IMR-90 (cell line): ENCODE results near the gene KRT36. TPM values are rescaled to one million over a fixed set of nuclear protein-coding genes. Genes with fewer than 3 reads are reported as not detected.

ENCODE experiments used
- ATAC-seq: fragments of 200-7000 bp; cut with Tn5 transposase; 2 replicates; pipeline ENCODE4 v1.9.1; 2020; ENCODE audit warnings: low read depth, mild to moderate bottlenecking, moderate library complexity
- BruUV-seq: library from RNA; stranded (reverse); fragments of 400-500 nt; replicated peaks from 2 replicates; lab custom pipeline; 2021; lab: Mats Ljungman, UMichigan
- CTCF ChIA-PET: fragments of 300-600 bp; formaldehyde crosslinking; extraction: SDS; loops from one replicate; lab custom pipeline; 2021; ENCODE audit warnings: antibody characterized with exemption; lab: Yijun Ruan, JAX
- POLR2A ChIA-PET: fragments of 300-600 bp; sonication (Branson Sonifier 250); formaldehyde crosslinking; loops from one replicate; lab custom pipeline; 2022; ENCODE audit warnings: antibody characterized with exemption; ENCODE audit not compliant: unreplicated experiment; lab: Charles Lee
- DNase-seq: peaks from one replicate; pipeline ENCODE4 v3.0.0; 2013
- H2AFZ ChIP-seq: replicated peaks from 2 replicates; pipeline ENCODE3; 2013; ENCODE audit warnings: low read length, mild to moderate bottlenecking; ENCODE audit not compliant: poor library complexity
- H2AK5ac ChIP-seq: 2 replicates; pipeline ENCODE4 v1.6.1; 2013; ENCODE audit warnings: low read depth, low read length, inconsistent platforms
- H2AK9ac ChIP-seq: replicated peaks from 2 replicates; pipeline ENCODE3; 2013; ENCODE audit warnings: mild to moderate bottlenecking, low read depth, low read length, moderate library complexity; ENCODE audit not compliant: poor library complexity
- H2BK120ac ChIP-seq: 2 replicates; pipeline ENCODE4 v1.6.1; 2013; ENCODE audit warnings: low read depth, low read length, inconsistent platforms
- H2BK15ac ChIP-seq: 3 replicates; pipeline ENCODE4 v1.6.1; 2013; ENCODE audit warnings: low read depth, low read length, inconsistent platforms
- H2BK20ac ChIP-seq: 2 replicates; pipeline ENCODE4 v1.6.1; 2013; ENCODE audit warnings: low read depth, mild to moderate bottlenecking, inconsistent platforms, low read length, moderate library complexity
- H2BK5ac ChIP-seq: 2 replicates; pipeline ENCODE4 v1.6.1; 2013; ENCODE audit warnings: mild to moderate bottlenecking, low read depth, low read length, inconsistent platforms; ENCODE audit not compliant: poor library complexity, severe bottlenecking
- H3K14ac ChIP-seq: replicated peaks from 2 replicates; pipeline ENCODE4 v1.6.1; 2013; ENCODE audit warnings: low read depth, low read length, inconsistent platforms
- H3K18ac ChIP-seq: 2 replicates; pipeline ENCODE4 v1.6.1; 2013; ENCODE audit warnings: low read depth, low read length, control low read depth
- H3K23ac ChIP-seq: 2 replicates; pipeline ENCODE4 v1.6.1; 2013; ENCODE audit warnings: low read depth, low read length, inconsistent platforms
- H3K27ac ChIP-seq: 2 replicates; pipeline ENCODE4 v1.5.1; 2013; ENCODE audit warnings: mild to moderate bottlenecking, control low read depth, low read length; ENCODE audit not compliant: insufficient read depth
- H3K27me3 ChIP-seq: 2 replicates; pipeline ENCODE4 v1.6.1; 2013; ENCODE audit warnings: low read length; ENCODE audit not compliant: control insufficient read depth, insufficient read depth
- H3K36me3 ChIP-seq: 2 replicates; pipeline ENCODE4 v1.6.1; 2013; ENCODE audit warnings: low read length, mixed read lengths; ENCODE audit not compliant: control insufficient read depth, insufficient read depth
- H3K4ac ChIP-seq: 2 replicates; pipeline ENCODE4 v1.6.1; 2013; ENCODE audit warnings: low read depth, low read length, inconsistent platforms
- H3K4me1 ChIP-seq: 2 replicates; pipeline ENCODE4 v1.6.1; 2013; ENCODE audit warnings: low read length, mixed read lengths; ENCODE audit not compliant: control insufficient read depth, insufficient read depth
- H3K4me2 ChIP-seq: 2 replicates; pipeline ENCODE4 v1.6.1; 2013; ENCODE audit warnings: low read depth, mild to moderate bottlenecking, control low read depth, low read length, moderate library complexity
- H3K4me3 ChIP-seq: 2 replicates; pipeline ENCODE4 v1.5.1; 2013; ENCODE audit warnings: low read depth, mild to moderate bottlenecking, control low read depth, low read length, moderate library complexity; ENCODE audit not compliant: insufficient read depth
- H3K56ac ChIP-seq: 2 replicates; pipeline ENCODE4 v1.6.1; 2013; ENCODE audit warnings: low read length, inconsistent platforms; ENCODE audit not compliant: insufficient read depth; ENCODE audit errors: extremely low read depth
- H3K79me1 ChIP-seq, 2 experiments: 2 replicates each; pipeline ENCODE4 v1.6.1; 2013; ENCODE audit warnings: low read length in 2 of 2, inconsistent platforms in 1 of 2, low read depth in 1 of 2
- H3K9ac ChIP-seq: 2 replicates; pipeline ENCODE4 v1.6.1; 2013; ENCODE audit warnings: low read depth, low read length, control low read depth
- H3K9me1 ChIP-seq: 2 replicates; pipeline ENCODE4 v1.6.1; 2013; ENCODE audit warnings: low read length, inconsistent platforms; ENCODE audit not compliant: insufficient read depth
- H3K9me3 ChIP-seq: 2 replicates; pipeline ENCODE4 v1.6.1; 2013; ENCODE audit warnings: low read length; ENCODE audit not compliant: control insufficient read depth, insufficient read depth
- H4K20me1 ChIP-seq: 2 replicates; pipeline ENCODE4 v1.6.1; 2013; ENCODE audit warnings: low read length, inconsistent platforms; ENCODE audit not compliant: insufficient read depth
- H4K5ac ChIP-seq: 2 replicates; pipeline ENCODE4 v1.6.1; 2013; ENCODE audit warnings: mild to moderate bottlenecking, low read depth, low read length, control low read depth
- H4K8ac ChIP-seq, 2 experiments: 2 replicates each; pipeline ENCODE4 v1.6.1; 2013; ENCODE audit warnings: low read depth in 2 of 2, low read length in 2 of 2, control low read depth in 1 of 2, inconsistent platforms in 1 of 2
- H4K91ac ChIP-seq: 2 replicates; pipeline ENCODE4 v1.6.1; 2013; ENCODE audit warnings: low read depth, low read length, inconsistent platforms; ENCODE audit not compliant: insufficient read depth
- BHLHE40 ChIP-seq: fragments of 150-350 bp; IDR thresholded peaks from 2 replicates; pipeline ENCODE4 v1.6.1; 2016; ENCODE audit warnings: mild to moderate bottlenecking, low read depth, low read length
- CEBPB ChIP-seq: IDR thresholded peaks from 2 replicates; pipeline ENCODE4 v1.6.1; 2012; ENCODE audit warnings: low read depth, low read length, improper control_type of control experiment
- FOS ChIP-seq: fragments of 150-350 bp; IDR thresholded peaks from 2 replicates; pipeline ENCODE4 v1.6.1; 2016; ENCODE audit warnings: low read depth, low read length
- MAFK ChIP-seq: IDR thresholded peaks from 2 replicates; pipeline ENCODE4 v1.6.1; 2012; ENCODE audit warnings: low read depth, low read length, improper control_type of control experiment
- MAZ ChIP-seq: IDR thresholded peaks from 2 replicates; pipeline ENCODE4 v1.6.1; 2012; ENCODE audit warnings: low read depth, mild to moderate bottlenecking, low read length, improper control_type of control experiment, moderate library complexity, borderline replicate concordance
- NFE2L2 ChIP-seq: fragments of 150-350 bp; IDR thresholded peaks from 2 replicates; pipeline ENCODE4 v1.6.1; 2016; ENCODE audit warnings: low read depth, mild to moderate bottlenecking, low read length
- RAD21 ChIP-seq: IDR thresholded peaks from 2 replicates; pipeline ENCODE4 v1.6.1; 2012; ENCODE audit warnings: low read length, improper control_type of control experiment
- RCOR1 ChIP-seq: IDR thresholded peaks from 2 replicates; pipeline ENCODE4 v1.6.1; 2012; ENCODE audit warnings: mild to moderate bottlenecking, low read length, improper control_type of control experiment; ENCODE audit not compliant: insufficient replicate concordance
- WGBS, 2 experiments: methylation state at CpG; one replicate each; pipeline versions ENCODE4 v1.1.5 to v1.1.7; 2013; ENCODE audit warnings: missing lambda C conversion rate in 2 of 2; ENCODE audit not compliant: insufficient read length in 1 of 2; ENCODE audit errors: extremely low coverage in 2 of 2; 5-methylcytosine and 5-hydroxymethylcytosine counted together
- dilution Hi-C: fragments of 300-500 bp; cut with HindIII; formaldehyde crosslinking; loops from one replicate; pipeline ENCODE4 v1.14.3; 2018; ENCODE audit warnings: low sequenced_read_pairs; ENCODE audit not compliant: unreplicated experiment
- in situ Hi-C: fragments of 300-500 bp; cut with MboI; formaldehyde crosslinking; loops from 3 replicates; pipeline ENCODE4 v1.14.3; 2019; ENCODE audit warnings: low sequenced_read_pairs, inconsistent platforms, mixed read lengths
- intact Hi-C: fragments of 100-400 bp; cut with micrococcal nuclease; formaldehyde crosslinking; loops from 2 replicates; pipeline ENCODE4 v1.10.0; 2022
- polyA plus RNA-seq, 3 experiments: library from polyadenylated mRNA; depleted of rRNA; stranded (reverse); fragments of >200 nt; gene quantifications; 2 replicates each; pipeline ENCODE4 v1.2.3, GENCODE V29; 2012; ENCODE audit warnings: low replicate concordance in 1 of 3
- total RNA-seq: library from RNA; depleted of rRNA; stranded (reverse); fragments of >200 nt; gene quantifications from 2 replicates; pipeline ENCODE4 v1.2.3, GENCODE V29; 2012
- TF ChIP-seq, protein P1 (sequence below): conservative IDR thresholded peaks from 2 replicates; pipeline ENCODE4 v1.5.1; 2012; ENCODE audit warnings: mild to moderate bottlenecking, low read depth, low read length, improper control_type of control experiment
- TF ChIP-seq, protein P2 (sequence below): fragments of 150-350 bp; IDR thresholded peaks from 2 replicates; pipeline ENCODE4 v1.6.1; 2016; ENCODE audit warnings: low read depth, mild to moderate bottlenecking, low read length, moderate library complexity, borderline replicate concordance

The KRT36 gene
- total and polyA plus RNA-seq, 2 of the 4 experiments (the other 2 are of a cell fraction): not detected

DNA sequence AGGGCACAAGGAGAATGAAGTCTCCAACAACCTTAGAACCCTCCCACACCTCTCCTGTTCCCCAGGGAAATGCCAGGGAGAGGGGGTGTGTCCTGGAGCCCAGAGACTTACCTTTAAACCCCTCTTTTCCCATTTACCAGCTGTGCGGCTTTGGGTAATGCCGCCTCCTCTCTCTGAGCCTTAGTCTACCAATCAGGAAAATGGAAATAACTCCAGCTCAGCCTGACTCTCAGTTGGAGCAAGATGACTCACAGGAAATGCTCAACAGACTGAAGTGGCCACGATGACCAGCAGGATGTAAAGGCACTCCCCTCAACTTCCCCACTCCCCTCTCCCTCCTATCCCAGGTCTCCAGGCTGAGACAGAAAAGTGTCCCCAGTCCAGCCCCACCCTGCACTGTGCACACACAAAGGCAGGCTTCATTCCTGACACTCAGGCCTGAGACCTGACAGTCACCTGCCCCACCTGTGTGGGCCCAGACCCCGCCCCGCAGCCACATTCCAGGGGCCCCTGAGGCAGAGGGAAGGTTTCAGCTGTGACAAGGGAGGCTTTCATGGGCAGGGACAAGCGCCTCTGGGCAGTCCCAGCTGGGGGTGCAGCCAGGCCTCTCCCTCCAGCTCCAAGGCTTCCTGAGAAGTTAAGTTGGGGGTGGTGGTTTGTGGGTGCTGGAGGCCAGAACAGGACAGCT lies 32.0 kb upstream of the KRT36 start:
- intact Hi-C loops: no loop called here
- peak overlapping the region; percentile 80 for H4K91ac ChIP-seq
- WGBS, 2 experiments: 40% methylated on average over 1 of the region's 6 CpGs; no CpG with 5 or more reads in 1 of the 2 experiments
- no peaks in the 10 kb centered on the region for H3K27me3 ChIP-seq
- in situ Hi-C loops: no loop called here
- no peak overlapping the region; the same call in 1 of the 2 replicates for H3K4me2 ChIP-seq
- H2AK5ac ChIP-seq: peak overlapping the region; percentile 98
- dilution Hi-C loops: no loop called here
- ChIA-PET CTCF (interaction anchor here (0.6 to 0.9 kb wide), 2 partner anchors 8 to 141 kb away, joined by 3 read pairs; no protein-coding TSS in a partner anchor), POLR2A (no interaction called here)
- H3K9ac ChIP-seq: peak overlapping the region; percentile 16; the same call in 1 of the 2 replicates
- peak overlapping the region; percentile 79 for H2AFZ ChIP-seq
- no peaks in the 10 kb centered on the region for H4K20me1 ChIP-seq
- peak overlapping the region; percentile 98 for H2BK20ac ChIP-seq
- peaks cover 8% of the 10 kb centered on the region; the same call in 1 of the 2 replicates for H3K9me1 ChIP-seq
- peak overlapping the region; percentile 100; the same call in 1 of the 3 replicates for H2BK15ac ChIP-seq
- H3K27ac ChIP-seq: peak overlapping the region; percentile 61; the same call in 1 of the 2 replicates
- peak; percentile 91 for DNase-seq
- H4K8ac ChIP-seq: peak overlapping the region; percentile 46 to 86
- peak overlapping the region; percentile 96 for H2BK120ac ChIP-seq
- peak overlapping the region; percentile 98 for H2AK9ac ChIP-seq
- ATAC-seq: peak; percentile 80
- H2BK5ac ChIP-seq: peak overlapping the region; percentile 93
- H3K4ac ChIP-seq: peak overlapping the region; percentile 93
- H3K9me3 ChIP-seq: no peaks in the 10 kb centered on the region
- BruUV-seq: no TSS peak
- peaks cover 27% of the 10 kb centered on the region for H3K4me1 ChIP-seq
- no peak for TF ChIP-seq BHLHE40
- 0 out of 2 replicates have a peak, but pooled peaks have one; percentile 32 for TF ChIP-seq MAZ
- TF ChIP-seq FOS: peak; percentile 59; the same call in 1 of the 2 replicates
- 0 out of 2 replicates have a peak, but pooled peaks have one; percentile 5 for TF ChIP-seq MAFK
- TF ChIP-seq, protein P1, sequence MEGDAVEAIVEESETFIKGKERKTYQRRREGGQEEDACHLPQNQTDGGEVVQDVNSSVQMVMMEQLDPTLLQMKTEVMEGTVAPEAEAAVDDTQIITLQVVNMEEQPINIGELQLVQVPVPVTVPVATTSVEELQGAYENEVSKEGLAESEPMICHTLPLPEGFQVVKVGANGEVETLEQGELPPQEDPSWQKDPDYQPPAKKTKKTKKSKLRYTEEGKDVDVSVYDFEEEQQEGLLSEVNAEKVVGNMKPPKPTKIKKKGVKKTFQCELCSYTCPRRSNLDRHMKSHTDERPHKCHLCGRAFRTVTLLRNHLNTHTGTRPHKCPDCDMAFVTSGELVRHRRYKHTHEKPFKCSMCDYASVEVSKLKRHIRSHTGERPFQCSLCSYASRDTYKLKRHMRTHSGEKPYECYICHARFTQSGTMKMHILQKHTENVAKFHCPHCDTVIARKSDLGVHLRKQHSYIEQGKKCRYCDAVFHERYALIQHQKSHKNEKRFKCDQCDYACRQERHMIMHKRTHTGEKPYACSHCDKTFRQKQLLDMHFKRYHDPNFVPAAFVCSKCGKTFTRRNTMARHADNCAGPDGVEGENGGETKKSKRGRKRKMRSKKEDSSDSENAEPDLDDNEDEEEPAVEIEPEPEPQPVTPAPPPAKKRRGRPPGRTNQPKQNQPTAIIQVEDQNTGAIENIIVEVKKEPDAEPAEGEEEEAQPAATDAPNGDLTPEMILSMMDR: no peak
- no peak for TF ChIP-seq RAD21
- peak; percentile 46; the same call in 1 of the 2 replicates for TF ChIP-seq NFE2L2
- TF ChIP-seq CEBPB: no peak
- TF ChIP-seq RCOR1: peak; percentile 81
- TF ChIP-seq, protein P2, sequence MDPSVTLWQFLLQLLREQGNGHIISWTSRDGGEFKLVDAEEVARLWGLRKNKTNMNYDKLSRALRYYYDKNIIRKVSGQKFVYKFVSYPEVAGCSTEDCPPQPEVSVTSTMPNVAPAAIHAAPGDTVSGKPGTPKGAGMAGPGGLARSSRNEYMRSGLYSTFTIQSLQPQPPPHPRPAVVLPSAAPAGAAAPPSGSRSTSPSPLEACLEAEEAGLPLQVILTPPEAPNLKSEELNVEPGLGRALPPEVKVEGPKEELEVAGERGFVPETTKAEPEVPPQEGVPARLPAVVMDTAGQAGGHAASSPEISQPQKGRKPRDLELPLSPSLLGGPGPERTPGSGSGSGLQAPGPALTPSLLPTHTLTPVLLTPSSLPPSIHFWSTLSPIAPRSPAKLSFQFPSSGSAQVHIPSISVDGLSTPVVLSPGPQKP: no peak
- peak overlapping the region; percentile 88; the same call in 1 of the 2 replicates for H4K5ac ChIP-seq
- H3K14ac ChIP-seq: peak overlapping the region; percentile 96
- H3K18ac ChIP-seq: peak overlapping the region; percentile 57; the same call in 1 of the 2 replicates
- no peaks in the 10 kb centered on the region for H3K36me3 ChIP-seq
- peaks cover 0 to 4% of the 10 kb centered on the region in 2 experiments; a peak in 1 of 4 replicates for H3K79me1 ChIP-seq
- H3K23ac ChIP-seq: peak overlapping the region; percentile 77; the same call in 1 of the 2 replicates
- H3K56ac ChIP-seq: 0 out of 2 replicates have a peak overlapping the region, but pooled peaks have one; percentile 48
- H3K4me3 ChIP-seq: no peak overlapping the region
